Gastroesophageal sphincter (tissue), 3 donors: Measurements from ENCODE around the gene ARHGEF9.

Source experiments
- CTCF ChIP-seq, 4 experiments: fragments of 200-600 bp in 2 of 4; fragments of 450-650 bp in 2 of 4; sonication (generic) in 1 of 4; IDR thresholded peaks; one replicate each; pipeline ENCODE4 v1.5.1; 2017 to 2019; ENCODE audit warnings: antibody characterized with exemption in 4 of 4, mild to moderate bottlenecking in 2 of 4, moderate library complexity in 2 of 4
- EP300 ChIP-seq: sonication (generic); formaldehyde crosslinking; IDR thresholded peaks from one replicate; pipeline ENCODE4 v1.6.1; 2017; ENCODE audit warnings: antibody characterized with exemption, mild to moderate bottlenecking
- POLR2A ChIP-seq, 2 donors: fragments of 450-650 bp; IDR thresholded peaks; one replicate each; pipeline ENCODE4 v1.6.1; 2017; ENCODE audit warnings: antibody characterized with exemption in 2 of 2, mild to moderate bottlenecking in 2 of 2, moderate library complexity in 1 of 2
- POLR2AphosphoS5 ChIP-seq: sonication (generic); formaldehyde crosslinking; IDR thresholded peaks from one replicate; pipeline ENCODE4 v1.6.1; 2017; ENCODE audit warnings: antibody characterized with exemption

- no peak for TF ChIP-seq CTCF (IDR thresholded peaks at IDR 0.05)
- TF ChIP-seq POLR2A (IDR thresholded peaks at IDR 0.05), result no peak
- TF ChIP-seq EP300, result no peak
- no peak for TF ChIP-seq POLR2AphosphoS5
These were observed 40.1 kb downstream of the ARHGEF9 start for GRCh38 chrX:63744850-63745394.
